HG02885 (cell line): ENCODE data around the gene DNAJB6.

ENCODE experiments used
- ATAC-seq: cut with Tn5 transposase; IDR thresholded peaks from one replicate; pipeline ENCODE4 v1.9.1; 2021; ENCODE audit warnings: mild to moderate bottlenecking; ENCODE audit not compliant: unreplicated experiment, poor library complexity

DNAJB6 gene

GRCh38 chr7:157392256-157393037, 55.6 kb downstream of the DNAJB6 start:
- no peak for ATAC-seq

GRCh38 chr7:157394246-157395191, 57.7 kb downstream of the DNAJB6 start:
- no peak for ATAC-seq

GRCh38 chr7:157395206-157395605, 58.4 kb downstream of the DNAJB6 start:
- ATAC-seq = no peak

GRCh38 chr7:157396316-157397035, 59.7 kb downstream of the DNAJB6 start:
- no peak for ATAC-seq

GRCh38 chr7:157397036-157397720, 60.4 kb downstream of the DNAJB6 start:
- ATAC-seq = no peak

- ATAC-seq = no peak
These were observed 61.2 kb downstream of the DNAJB6 start for GRCh38 chr7:157397731-157398691.

- no peak for ATAC-seq
These were observed 62.4 kb downstream of the DNAJB6 start for GRCh38 chr7:157399086-157399687.

- no peak for ATAC-seq
These were observed 63.5 kb downstream of the DNAJB6 start for GRCh38 chr7:157400171-157400860.

GRCh38 chr7:157401567-157402387, 65.0 kb downstream of the DNAJB6 start:
- no peak for ATAC-seq

GRCh38 chr7:157402388-157402703, 65.5 kb downstream of the DNAJB6 start:
- no peak for ATAC-seq

- ATAC-seq = no peak
These were observed 66.2 kb downstream of the DNAJB6 start for GRCh38 chr7:157402911-157403534.

- ATAC-seq = no peak
These were observed 67.0 kb downstream of the DNAJB6 start for GRCh38 chr7:157403646-157404401.

- ATAC-seq = no peak
These were observed 68.2 kb downstream of the DNAJB6 start for GRCh38 chr7:157404845-157405481.

GRCh38 chr7:157405501-157405900, 68.7 kb downstream of the DNAJB6 start:
- no peak for ATAC-seq

GRCh38 chr7:157405914-157406810, 69.4 kb downstream of the DNAJB6 start:
- no peak for ATAC-seq
